ENCODE data around the gene PARD6A. TPM values are rescaled to one million over a fixed set of nuclear protein-coding genes. Genes with fewer than 3 reads are reported as not detected.

Gene PARD6A
- total RNA-seq, 1 experiment from 2014 or later: 9.5 TPM

DNA sequence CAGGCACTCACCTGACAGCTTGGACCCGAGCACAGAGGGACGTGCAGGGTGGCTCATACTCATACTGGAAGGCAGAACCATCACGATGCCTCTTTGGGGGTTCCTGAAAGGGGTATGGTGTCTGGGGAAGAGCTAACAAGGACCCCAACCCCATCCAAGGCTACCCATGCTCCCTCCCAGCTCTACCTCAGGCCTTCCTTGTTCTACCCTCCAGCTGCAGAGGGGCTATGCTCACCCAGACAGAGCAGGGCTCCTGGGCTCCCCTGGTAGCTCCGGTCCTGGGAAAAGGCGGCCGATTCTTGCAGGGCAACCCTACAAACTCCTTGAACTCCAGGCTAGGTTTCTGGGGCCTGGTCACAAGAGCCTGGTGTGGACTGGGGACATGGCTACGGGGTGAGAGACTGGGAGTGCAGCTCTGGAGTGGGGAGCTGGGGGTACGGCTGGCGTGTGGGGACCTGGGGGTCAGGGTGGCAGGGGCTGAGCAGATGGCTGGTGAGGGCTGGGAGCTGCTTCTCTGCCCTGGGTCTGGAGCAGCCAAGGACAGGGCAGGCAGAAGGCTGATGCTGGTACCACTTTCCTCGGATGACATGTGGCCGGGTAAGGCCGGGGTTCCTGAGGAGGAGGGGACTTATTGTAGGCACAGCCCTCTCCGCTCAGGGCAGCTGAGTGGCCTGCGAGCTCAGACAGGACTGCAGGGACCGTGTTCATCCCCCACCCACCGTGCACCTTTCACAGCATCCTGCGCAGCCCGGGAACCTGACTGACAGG is 2.8 kb upstream of the PARD6A start:
- peaks cover 31% of the 10 kb centered on the region for H3K27me3 Mint-ChIP-seq (ENCODE audit: unreplicated experiment)

DNA sequence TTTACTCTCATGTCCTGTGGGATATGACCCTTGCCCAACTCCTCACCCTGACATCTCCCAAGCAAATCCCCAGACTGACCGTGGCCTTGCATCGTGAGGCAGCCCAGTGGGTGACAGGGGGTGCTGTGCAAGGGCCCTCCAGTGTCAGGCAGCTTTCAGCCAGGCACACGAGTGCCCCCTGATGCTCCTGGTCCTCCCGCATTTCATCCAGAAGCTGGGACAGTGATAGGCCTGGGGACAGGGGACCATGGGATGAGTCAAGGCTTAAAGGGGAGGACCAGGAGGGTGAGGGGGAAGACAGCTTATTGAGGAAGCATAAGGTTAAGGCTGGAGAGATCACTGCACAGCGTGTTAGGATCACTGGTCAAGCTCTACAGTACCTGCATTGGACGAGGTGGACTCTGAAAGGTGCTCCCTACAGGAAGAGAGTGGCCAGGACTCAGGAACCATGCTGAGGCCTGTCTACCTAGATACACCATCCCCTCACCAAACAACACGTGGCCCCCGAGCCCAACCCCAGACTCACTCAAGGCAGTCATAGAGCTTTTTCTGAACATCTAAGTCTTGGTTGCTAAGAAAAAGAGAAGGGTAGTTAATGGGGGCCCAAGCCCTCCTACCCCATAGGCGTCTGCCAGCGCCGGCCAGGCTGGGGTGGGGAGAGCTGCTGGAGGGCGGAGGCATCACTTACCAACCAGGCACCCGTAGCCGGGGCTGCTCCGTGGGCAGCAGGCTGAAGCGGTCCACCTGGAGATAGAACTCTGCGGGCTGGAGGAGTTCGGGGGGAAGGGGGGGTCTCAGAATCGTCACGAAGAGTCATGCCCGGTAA is 1.7 kb upstream of the PARD6A start:
- no TSS peak for BruUV-seq (replicated peaks)
- peak overlapping the region; percentile 64 for H3K27ac Mint-ChIP-seq (ENCODE audit: unreplicated experiment)
- H3K4me1 Mint-ChIP-seq (ENCODE audit: low read depth, unreplicated experiment): no peaks in the 10 kb centered on the region
- H3K27me3 Mint-ChIP-seq (ENCODE audit: unreplicated experiment): peaks cover 22% of the 10 kb centered on the region
- intact Hi-C loops (cut with micrococcal nuclease; ENCODE audit: unreplicated experiment): no loop called here
- CTCF ChIA-PET: interaction anchor here (0.5 to 2.1 kb wide), 4 partner anchors 8 to 620 kb away, joined by 4 to 15 read pairs (median 4); no protein-coding TSS in a partner anchor
- no peak for DNase-seq
- H3K4me3 Mint-ChIP-seq (ENCODE audit: low read depth, unreplicated experiment): peak overlapping the region; percentile 99
- peaks cover 50% of the 10 kb centered on the region for H3K36me3 Mint-ChIP-seq (ENCODE audit: insufficient read depth, unreplicated experiment)
- TF ChIP-seq, protein P1, sequence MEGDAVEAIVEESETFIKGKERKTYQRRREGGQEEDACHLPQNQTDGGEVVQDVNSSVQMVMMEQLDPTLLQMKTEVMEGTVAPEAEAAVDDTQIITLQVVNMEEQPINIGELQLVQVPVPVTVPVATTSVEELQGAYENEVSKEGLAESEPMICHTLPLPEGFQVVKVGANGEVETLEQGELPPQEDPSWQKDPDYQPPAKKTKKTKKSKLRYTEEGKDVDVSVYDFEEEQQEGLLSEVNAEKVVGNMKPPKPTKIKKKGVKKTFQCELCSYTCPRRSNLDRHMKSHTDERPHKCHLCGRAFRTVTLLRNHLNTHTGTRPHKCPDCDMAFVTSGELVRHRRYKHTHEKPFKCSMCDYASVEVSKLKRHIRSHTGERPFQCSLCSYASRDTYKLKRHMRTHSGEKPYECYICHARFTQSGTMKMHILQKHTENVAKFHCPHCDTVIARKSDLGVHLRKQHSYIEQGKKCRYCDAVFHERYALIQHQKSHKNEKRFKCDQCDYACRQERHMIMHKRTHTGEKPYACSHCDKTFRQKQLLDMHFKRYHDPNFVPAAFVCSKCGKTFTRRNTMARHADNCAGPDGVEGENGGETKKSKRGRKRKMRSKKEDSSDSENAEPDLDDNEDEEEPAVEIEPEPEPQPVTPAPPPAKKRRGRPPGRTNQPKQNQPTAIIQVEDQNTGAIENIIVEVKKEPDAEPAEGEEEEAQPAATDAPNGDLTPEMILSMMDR (IDR thresholded peaks at IDR 0.05; ENCODE audit: unreplicated experiment): no peak
- H3K9me3 Mint-ChIP-seq (ENCODE audit: low read depth, unreplicated experiment): no peaks in the 10 kb centered on the region

More for the DNA sequence above, 2.8 kb upstream of the PARD6A start:
- H3K4me3 Mint-ChIP-seq (ENCODE audit: low read depth, unreplicated experiment): no peak overlapping the region
- TF ChIP-seq, protein P1 (IDR thresholded peaks at IDR 0.05; ENCODE audit: unreplicated experiment): no peak
- intact Hi-C loops (cut with micrococcal nuclease; ENCODE audit: unreplicated experiment): no loop called here
- CTCF ChIA-PET: interaction anchor here (0.6 kb wide), 1 partner anchor 53 kb away, joined by 5 read pairs; no protein-coding TSS in a partner anchor
- no peak overlapping the region for H3K27ac Mint-ChIP-seq (ENCODE audit: unreplicated experiment)
- H3K36me3 Mint-ChIP-seq (ENCODE audit: insufficient read depth, unreplicated experiment): peaks cover 53% of the 10 kb centered on the region
- H3K9me3 Mint-ChIP-seq (ENCODE audit: low read depth, unreplicated experiment): no peaks in the 10 kb centered on the region
- DNase-seq: no peak
- no peaks in the 10 kb centered on the region for H3K4me1 Mint-ChIP-seq (ENCODE audit: low read depth, unreplicated experiment)
- no TSS peak for BruUV-seq (replicated peaks)

- Mint-ChIP-seq H3K4me1 (ENCODE audit: low read depth, unreplicated experiment) (no peaks in the 10 kb centered on the region), H3K27ac (ENCODE audit: unreplicated experiment) (peak within 1 kb of the TSS; percentile 96), H3K36me3 (ENCODE audit: insufficient read depth, unreplicated experiment) (peaks cover 55% of the 10 kb centered on the region), H3K27me3 (ENCODE audit: unreplicated experiment) (peaks cover 13% of the 10 kb centered on the region), H3K4me3 (ENCODE audit: low read depth, unreplicated experiment) (peak within 1 kb of the TSS; percentile 99), H3K9me3 (ENCODE audit: low read depth, unreplicated experiment) (no peaks in the 10 kb centered on the region)
- TF ChIP-seq, protein P1 (IDR thresholded peaks at IDR 0.05; ENCODE audit: unreplicated experiment): no peak
- CTCF ChIA-PET: interaction anchor here (0.6 to 2.1 kb wide), 15 partner anchors 9 to 358 kb away, joined by 3 to 15 read pairs (median 4); partner anchors contain the start of genes ATP6V0D1, CARMIL2 and GFOD2
- TSS peak; percentile 61 for BruUV-seq (replicated peaks)
- intact Hi-C loops (cut with micrococcal nuclease; ENCODE audit: unreplicated experiment): no loop called here
- peak; percentile 97 for DNase-seq
These were observed 841 bp upstream of the PARD6A start, which contains the start of gene ACD for GRCh38 chr16:67659675-67660563. Gene ACD (minus strand): TSS chr16:67660260. CDS start chr16:67660220, 40 bp downstream.
